Pancreas (tissue), 10 donors: Measurements from ENCODE around the gene ARG2. TPM values are rescaled to one million over a fixed set of nuclear protein-coding genes. Genes with fewer than 3 reads are reported as not detected.

Experiments used
- ATAC-seq, 4 donors: fragments of 200-7000 bp; cut with Tn5 transposase; one replicate each; pipeline versions ENCODE4 v1.8.0 to v1.9.1; 2020; ENCODE audit warnings: mild to moderate bottlenecking in 4 of 4, moderate library complexity in 4 of 4
- DNase-seq, 6 donors: peaks; one replicate each; pipeline ENCODE4 v3.0.0-alpha.2; 2020
- FAIRE-seq: peaks from 2 replicates; lab custom pipeline; 2012; peaks lifted over from hg19 to GRCh38; lab: Jason Lieb, UNC
- H3K27ac ChIP-seq, 4 donors: fragments of 200-600 bp; sonication (generic); 1 replicate in 3 of 4; 2 replicates in 1 of 4; pipeline versions ENCODE4 v1.5.0 to v1.8.0; 2020
- H3K27me3 ChIP-seq, 4 donors: fragments of 200-600 bp; one replicate each; pipeline ENCODE4 v1.8.0; 2021
- H3K36me3 ChIP-seq, 3 donors: fragments of 200-600 bp; sonication (generic) in 1 of 3; one replicate each; pipeline versions ENCODE4 v1.5.0 to v1.8.0; 2020 to 2021
- H3K4me1 ChIP-seq, 3 donors: fragments of 200-600 bp; one replicate each; pipeline ENCODE4 v1.8.0; 2021
- H3K4me3 ChIP-seq, 4 donors: fragments of 200-600 bp; sonication (generic) in 2 of 4; one replicate each; pipeline versions ENCODE4 v1.5.0 to v1.8.0; 2020 to 2021
- H3K9me3 ChIP-seq, 4 donors: fragments of 200-600 bp; one replicate each; pipeline ENCODE4 v1.8.0; 2021
- WGBS, 2 donors: extraction: QIAGEN DNeasy Blood & Tissue Kit; methylation state at CpG; one replicate each; pipeline ENCODE4 v1.1.7; 2013; 5-methylcytosine and 5-hydroxymethylcytosine counted together
- intact Hi-C, 3 donors: fragments of 100-400 bp; cut with DNase I; formaldehyde crosslinking; loops; one replicate each; pipeline versions ENCODE4 v1.11.1 to v1.14.2; 2022
- polyA plus RNA-seq, 2 donors: library from polyadenylated mRNA; stranded (reverse); fragments of 200-250 nt; gene quantifications; one replicate each; pipeline ENCODE4 v1.2.3, GENCODE V29; 2013
- total RNA-seq, 6 donors: library from RNA; stranded (reverse); fragmentation: NEBNext Ultra II Directional in 4 of 6; extraction: Animal tissue kit (Norgen Biotek cat#: 25700) in 4 of 6; gene quantifications; one replicate each; pipeline versions ENCODE4 v1.2.1 to v1.2.4, GENCODE V29; 2021 to 2023
- TF ChIP-seq, protein P1 (sequence below), 4 donors: fragments of 200-600 bp; sonication (generic) in 3 of 4; IDR thresholded peaks; one replicate each; pipeline versions ENCODE4 v1.5.0 to v1.8.0; 2021; ENCODE audit warnings: antibody characterized with exemption in 4 of 4
- donor health status: healthy with polysubstance abuse.
- donor health status: DM: no; HTN: no; CAD: no; lungs with moderate emphysema.
- donor health status: DM: no; HTN: no; CAD: no.
- donor health status: control.
- donor health status: control.
- donor health status: Bipolar disorder and iron deficiency.
- donor health status: DM: yes; HTN: yes; CAD: no.
- donor health status: DM: no; HTN: no; CAD: no.
- donor health status: DM: no; HTN: no; CAD: no.
- donor health status: DM: yes; HTN: yes; CAD: no.

Gene ARG2
- total and polyA plus RNA-seq, 8 donors: 1.2 to 15.0 (median 2.1) TPM

DNA sequence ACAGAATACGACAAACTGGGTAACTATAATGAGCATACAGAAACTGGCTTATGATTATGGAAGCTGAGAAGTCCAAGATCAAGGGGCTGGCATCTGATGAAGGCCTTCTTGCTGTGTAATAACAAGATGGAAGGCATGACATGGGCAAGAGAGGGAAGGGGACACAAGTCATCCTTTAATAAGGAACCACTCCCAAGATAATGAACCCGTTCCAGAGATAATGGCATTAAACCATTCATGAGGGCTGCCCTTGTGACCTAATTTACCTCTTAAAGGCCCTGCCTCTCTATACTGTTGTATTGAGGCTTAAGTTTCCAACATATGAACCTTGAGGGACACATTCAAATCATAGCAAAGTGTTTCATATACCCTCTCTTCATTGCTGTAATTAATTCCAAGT, 59.3 kb downstream of the ARG2 start:
- 55 to 74% methylated on average over 2 of the region's 2 CpGs for WGBS, 2 donors
- TF ChIP-seq, protein P1, sequence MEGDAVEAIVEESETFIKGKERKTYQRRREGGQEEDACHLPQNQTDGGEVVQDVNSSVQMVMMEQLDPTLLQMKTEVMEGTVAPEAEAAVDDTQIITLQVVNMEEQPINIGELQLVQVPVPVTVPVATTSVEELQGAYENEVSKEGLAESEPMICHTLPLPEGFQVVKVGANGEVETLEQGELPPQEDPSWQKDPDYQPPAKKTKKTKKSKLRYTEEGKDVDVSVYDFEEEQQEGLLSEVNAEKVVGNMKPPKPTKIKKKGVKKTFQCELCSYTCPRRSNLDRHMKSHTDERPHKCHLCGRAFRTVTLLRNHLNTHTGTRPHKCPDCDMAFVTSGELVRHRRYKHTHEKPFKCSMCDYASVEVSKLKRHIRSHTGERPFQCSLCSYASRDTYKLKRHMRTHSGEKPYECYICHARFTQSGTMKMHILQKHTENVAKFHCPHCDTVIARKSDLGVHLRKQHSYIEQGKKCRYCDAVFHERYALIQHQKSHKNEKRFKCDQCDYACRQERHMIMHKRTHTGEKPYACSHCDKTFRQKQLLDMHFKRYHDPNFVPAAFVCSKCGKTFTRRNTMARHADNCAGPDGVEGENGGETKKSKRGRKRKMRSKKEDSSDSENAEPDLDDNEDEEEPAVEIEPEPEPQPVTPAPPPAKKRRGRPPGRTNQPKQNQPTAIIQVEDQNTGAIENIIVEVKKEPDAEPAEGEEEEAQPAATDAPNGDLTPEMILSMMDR (IDR thresholded peaks at IDR 0.05): no peak
- no peaks in the 10 kb centered on the region for H3K27me3 ChIP-seq
- no peaks in the 10 kb centered on the region for H3K9me3 ChIP-seq
- H3K36me3 ChIP-seq: no peaks in the 10 kb centered on the region
- no peak for FAIRE-seq
- DNase-seq: no peak
- intact Hi-C loops: loop anchor here in 1 of 3 donors (10.0 kb wide), 1 partner anchor 94 kb away; no protein-coding TSS in a partner anchor
- no peak overlapping the region for H3K27ac ChIP-seq
- peaks cover 0 to 7% (median 0%) of the 10 kb centered on the region in 3 donors for H3K4me1 ChIP-seq
- ATAC-seq: no peak
- no peak overlapping the region for H3K4me3 ChIP-seq

DNA sequence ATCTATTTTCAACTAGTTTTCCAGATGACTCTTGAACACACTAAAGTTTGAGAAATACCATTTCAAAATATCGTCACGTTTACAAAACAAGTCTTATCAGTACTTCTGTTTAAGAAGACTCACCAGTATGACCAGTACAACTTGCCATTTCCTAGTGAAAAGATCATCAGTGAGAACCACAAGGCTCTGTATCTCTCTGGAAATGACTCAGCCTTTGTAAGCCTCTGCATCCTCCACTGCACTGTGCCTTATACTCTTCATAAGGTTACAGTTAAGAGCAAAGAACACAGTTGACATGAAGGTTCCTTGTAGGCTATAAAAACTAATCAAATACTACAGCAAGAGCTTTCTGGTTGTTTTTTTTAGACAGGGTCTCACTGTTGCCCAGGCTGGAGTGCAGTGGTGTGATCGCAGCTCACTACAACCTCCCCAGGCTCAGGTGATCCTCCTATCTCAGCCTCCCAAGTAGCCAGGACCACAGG, 60.4 kb downstream of the ARG2 start:
- TF ChIP-seq, protein P1 (IDR thresholded peaks at IDR 0.05): no peak
- 78 to 85% methylated on average over 3 of the region's 3 CpGs for WGBS, 2 donors
- H3K27ac ChIP-seq: no peak overlapping the region
- no peaks in the 10 kb centered on the region for H3K36me3 ChIP-seq
- FAIRE-seq (no peak), ATAC-seq (no peak), DNase-seq (no peak)
- no peaks in the 10 kb centered on the region for H3K27me3 ChIP-seq
- peaks cover 0 to 7% (median 0%) of the 10 kb centered on the region in 3 donors for H3K4me1 ChIP-seq
- no peaks in the 10 kb centered on the region for H3K9me3 ChIP-seq
- H3K4me3 ChIP-seq: no peak overlapping the region
- intact Hi-C loops: no loop called here

DNA sequence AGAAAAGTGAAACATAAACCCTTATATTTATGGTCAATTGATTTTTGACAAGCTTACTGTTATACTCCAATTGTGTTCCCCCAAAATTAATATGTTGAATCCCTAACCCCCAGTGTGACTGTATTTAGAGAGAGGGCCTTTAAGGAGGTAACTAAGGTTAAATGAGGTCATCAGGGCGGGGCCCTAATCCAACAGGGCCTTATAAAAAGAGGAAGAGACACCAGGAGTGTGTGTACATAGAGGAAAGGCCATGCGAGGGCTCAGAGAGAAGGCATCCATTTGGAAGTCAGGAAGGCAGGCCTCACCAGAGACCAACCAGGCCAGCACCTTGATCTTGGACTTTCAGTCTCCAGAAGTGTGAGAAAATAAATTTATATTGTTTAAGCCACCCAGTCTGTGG, 61.2 kb downstream of the ARG2 start:
- no peak for DNase-seq
- Histone ChIP-seq H3K27ac (no peak overlapping the region), H3K36me3 (no peaks in the 10 kb centered on the region), H3K4me1 (no peaks in the 10 kb centered on the region), H3K4me3 (no peak overlapping the region), H3K27me3 (no peaks in the 10 kb centered on the region), H3K9me3 (no peaks in the 10 kb centered on the region)
- TF ChIP-seq, protein P1 (IDR thresholded peaks at IDR 0.05): no peak
- FAIRE-seq: no peak
- 84 to 87% methylated on average over 2 of the region's 2 CpGs for WGBS, 2 donors
- intact Hi-C loops: no loop called here
- ATAC-seq: no peak

DNA sequence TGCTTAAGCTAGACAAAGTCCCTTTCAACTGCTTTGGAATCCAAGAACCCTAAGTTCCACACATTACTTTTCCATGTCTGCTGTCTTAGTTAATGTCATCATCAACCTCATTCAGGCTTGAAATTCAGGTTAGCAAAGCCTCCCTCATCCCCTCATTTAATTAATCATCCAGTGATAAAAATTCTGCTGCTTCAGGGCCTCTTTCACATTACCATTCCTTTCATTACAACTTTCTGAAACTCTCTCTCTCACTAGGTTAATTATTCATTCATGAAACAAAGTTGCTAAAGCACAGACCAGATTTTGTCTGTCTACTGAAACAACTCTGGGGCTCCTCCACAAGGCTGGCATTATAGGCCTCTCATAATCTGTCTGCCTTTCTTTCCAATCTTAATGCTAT, 64.1 kb downstream of the ARG2 start:
- peaks cover 0 to under 1% (median 0%) of the 10 kb centered on the region in 3 donors for H3K36me3 ChIP-seq
- no peaks in the 10 kb centered on the region for H3K9me3 ChIP-seq
- no peak overlapping the region for H3K27ac ChIP-seq
- DNase-seq (no peak), FAIRE-seq (no peak), ATAC-seq (no peak)
- intact Hi-C loops: no loop called here
- no peak overlapping the region for H3K4me3 ChIP-seq
- no peaks in the 10 kb centered on the region for H3K4me1 ChIP-seq
- TF ChIP-seq, protein P1 (IDR thresholded peaks at IDR 0.05): no peak
- H3K27me3 ChIP-seq: no peaks in the 10 kb centered on the region

DNA sequence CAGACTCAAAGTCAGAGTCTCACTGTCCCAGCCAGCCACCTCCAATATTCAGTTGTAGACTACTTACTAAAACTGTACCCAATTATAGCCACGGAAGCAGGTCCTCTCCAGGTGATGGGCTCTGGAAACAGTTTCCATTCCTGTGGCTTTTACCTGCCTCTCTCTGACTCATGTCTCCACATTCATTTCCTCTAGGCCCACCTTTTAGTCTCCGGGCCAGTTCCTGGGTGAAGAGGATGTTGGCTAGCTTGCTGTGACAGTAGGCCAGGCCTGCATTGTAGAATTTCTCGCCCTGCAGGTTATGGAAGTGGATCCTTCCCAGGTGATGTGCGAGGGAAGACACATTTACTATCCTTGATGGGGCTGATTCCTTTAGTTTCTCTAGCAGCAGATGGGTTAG, 70.3 kb downstream of the ARG2 start:
- no peak overlapping the region for H3K4me3 ChIP-seq
- H3K9me3 ChIP-seq: no peaks in the 10 kb centered on the region
- intact Hi-C loops: no loop called here
- H3K36me3 ChIP-seq: peaks cover 0 to 8% (median 0%) of the 10 kb centered on the region in 3 donors
- 95% methylated on average over 4 of the region's 4 CpGs for WGBS, 2 donors
- H3K27me3 ChIP-seq: no peaks in the 10 kb centered on the region
- H3K4me1 ChIP-seq: peaks cover 0 to 6% (median 0%) of the 10 kb centered on the region in 3 donors
- FAIRE-seq (no peak), DNase-seq (no peak), ATAC-seq (no peak)
- TF ChIP-seq, protein P1 (IDR thresholded peaks at IDR 0.05): no peak
- no peak overlapping the region for H3K27ac ChIP-seq
